PFSK-1 (cell line): Measurements from ENCODE around the gene NUDT22. TPM values are rescaled to one million over a fixed set of nuclear protein-coding genes. Genes with fewer than 3 reads are reported as not detected.

ENCODE experiments used
- FOXP2 ChIP-seq: optimal IDR thresholded peaks from 2 replicates; pipeline ENCODE3; 2011; ENCODE audit warnings: borderline replicate concordance, control low read depth, inconsistent platforms; ENCODE audit not compliant: insufficient read depth; ENCODE audit errors: extremely low read length, extremely low read depth
- POLR2AphosphoS5 ChIP-seq: IDR thresholded peaks from 2 replicates; pipeline ENCODE4 v1.6.1; 2012; ENCODE audit warnings: low read depth, mild to moderate bottlenecking, control low read depth, low read length, moderate library complexity
- SIN3A ChIP-seq: IDR thresholded peaks from 2 replicates; pipeline ENCODE4 v1.6.1; 2012; ENCODE audit warnings: mild to moderate bottlenecking, low read length, moderate library complexity, borderline replicate concordance; ENCODE audit not compliant: insufficient read depth
- TAF1 ChIP-seq: IDR thresholded peaks from 2 replicates; pipeline ENCODE4 v1.6.1; 2012; ENCODE audit warnings: low read length, control low read depth, borderline replicate concordance; ENCODE audit not compliant: insufficient read depth
- polyA plus RNA-seq: library from polyadenylated mRNA; unstranded; fragments of >200 nt; gene quantifications from one replicate; pipeline ENCODE4 v1.2.1, GENCODE V29; 2012; ENCODE audit warnings: low read depth, missing spikeins; ENCODE audit not compliant: insufficient read length
- TF ChIP-seq, protein P1 (sequence below), 2 experiments: IDR thresholded peaks; 2 replicates each; pipeline versions ENCODE4 v1.6.1 to v1.8.0; 2011 to 2012; ENCODE audit warnings: low read depth in 2 of 2, low read length in 2 of 2, control low read depth in 1 of 2, inconsistent platforms in 1 of 2, mild to moderate bottlenecking in 1 of 2, moderate library complexity in 1 of 2; ENCODE audit not compliant: insufficient read depth in 1 of 2

NUDT22 gene
- polyA plus RNA-seq: 51.1 TPM

- TF ChIP-seq SIN3A (0 out of 2 replicates have a peak, but pooled peaks have one; percentile 12), TAF1 (peak; percentile 71; the same call in 1 of the 2 replicates), FOXP2 (no peak), POLR2AphosphoS5 (peak; percentile 77; the same call in 1 of the 2 replicates)
- TF ChIP-seq, protein P1, sequence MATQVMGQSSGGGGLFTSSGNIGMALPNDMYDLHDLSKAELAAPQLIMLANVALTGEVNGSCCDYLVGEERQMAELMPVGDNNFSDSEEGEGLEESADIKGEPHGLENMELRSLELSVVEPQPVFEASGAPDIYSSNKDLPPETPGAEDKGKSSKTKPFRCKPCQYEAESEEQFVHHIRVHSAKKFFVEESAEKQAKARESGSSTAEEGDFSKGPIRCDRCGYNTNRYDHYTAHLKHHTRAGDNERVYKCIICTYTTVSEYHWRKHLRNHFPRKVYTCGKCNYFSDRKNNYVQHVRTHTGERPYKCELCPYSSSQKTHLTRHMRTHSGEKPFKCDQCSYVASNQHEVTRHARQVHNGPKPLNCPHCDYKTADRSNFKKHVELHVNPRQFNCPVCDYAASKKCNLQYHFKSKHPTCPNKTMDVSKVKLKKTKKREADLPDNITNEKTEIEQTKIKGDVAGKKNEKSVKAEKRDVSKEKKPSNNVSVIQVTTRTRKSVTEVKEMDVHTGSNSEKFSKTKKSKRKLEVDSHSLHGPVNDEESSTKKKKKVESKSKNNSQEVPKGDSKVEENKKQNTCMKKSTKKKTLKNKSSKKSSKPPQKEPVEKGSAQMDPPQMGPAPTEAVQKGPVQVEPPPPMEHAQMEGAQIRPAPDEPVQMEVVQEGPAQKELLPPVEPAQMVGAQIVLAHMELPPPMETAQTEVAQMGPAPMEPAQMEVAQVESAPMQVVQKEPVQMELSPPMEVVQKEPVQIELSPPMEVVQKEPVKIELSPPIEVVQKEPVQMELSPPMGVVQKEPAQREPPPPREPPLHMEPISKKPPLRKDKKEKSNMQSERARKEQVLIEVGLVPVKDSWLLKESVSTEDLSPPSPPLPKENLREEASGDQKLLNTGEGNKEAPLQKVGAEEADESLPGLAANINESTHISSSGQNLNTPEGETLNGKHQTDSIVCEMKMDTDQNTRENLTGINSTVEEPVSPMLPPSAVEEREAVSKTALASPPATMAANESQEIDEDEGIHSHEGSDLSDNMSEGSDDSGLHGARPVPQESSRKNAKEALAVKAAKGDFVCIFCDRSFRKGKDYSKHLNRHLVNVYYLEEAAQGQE (IDR thresholded peaks at IDR 0.05; ENCODE audit: insufficient read depth in 1 of 2, low read depth in 2 of 2, low read length in 2 of 2): no peak; a peak in 1 of 4 replicates
Measured at GRCh38 chr11:64225608-64226506, at the start of gene NUDT22, which contains the start of gene TRPT1. TSS of gene NUDT22 (plus strand) at chr11:64226274. CDS start at chr11:64226653, 379 bp downstream. TSS of gene TRPT1 (minus strand) at chr11:64226186. CDS start at chr11:64225860, 326 bp downstream.

DNA sequence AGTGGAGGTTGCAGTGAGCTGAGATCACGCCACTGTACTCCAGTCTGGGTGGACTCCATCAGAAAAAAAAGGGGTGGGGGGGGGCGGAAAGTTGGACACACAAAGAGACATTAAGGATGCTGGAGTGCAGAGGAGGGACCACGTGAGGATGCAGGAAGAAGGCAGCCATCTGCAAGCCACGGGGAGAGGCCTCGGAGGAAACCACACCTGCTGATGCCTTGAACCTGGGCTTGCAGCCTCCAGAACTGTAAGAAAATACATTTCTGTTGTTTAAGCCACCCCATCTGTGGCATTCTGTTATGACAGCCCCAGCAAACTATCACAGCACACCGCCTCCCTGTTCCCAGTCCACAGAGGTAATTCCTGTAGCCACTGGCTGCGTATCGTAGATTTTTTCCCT, 49.3 kb upstream of the NUDT22 start:
- TF ChIP-seq FOXP2 (no peak), POLR2AphosphoS5 (no peak), TAF1 (no peak), SIN3A (no peak)
- TF ChIP-seq, protein P1 (IDR thresholded peaks at IDR 0.05; ENCODE audit: insufficient read depth in 1 of 2, low read depth in 2 of 2, low read length in 2 of 2): no peak

DNA sequence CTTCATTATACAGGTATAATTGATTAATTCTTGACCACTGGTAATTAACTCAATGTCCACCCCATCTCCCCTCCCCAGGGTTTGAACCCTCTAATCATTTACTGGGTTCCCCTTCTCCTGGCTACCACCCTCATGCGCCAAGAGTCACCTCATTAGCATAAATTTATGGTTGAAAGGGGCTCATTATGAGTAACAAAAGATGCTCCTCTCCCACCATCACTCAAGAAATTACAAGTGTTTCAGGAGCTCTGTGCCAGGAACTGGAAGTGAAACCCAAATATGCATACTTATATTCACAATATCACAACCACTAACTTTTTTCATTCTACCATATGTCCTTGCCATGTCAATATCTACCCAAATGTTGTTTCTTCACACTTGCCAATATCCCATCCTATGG, 47.9 kb upstream of the NUDT22 start:
- TF ChIP-seq FOXP2 (no peak), TAF1 (no peak), SIN3A (no peak), POLR2AphosphoS5 (no peak)
- TF ChIP-seq, protein P1 (IDR thresholded peaks at IDR 0.05; ENCODE audit: insufficient read depth in 1 of 2, low read depth in 2 of 2, low read length in 2 of 2): no peak

GRCh38 chr11:64178951-64179639, 47.0 kb upstream of the NUDT22 start:
- TF ChIP-seq SIN3A: no peak
- no peak for TF ChIP-seq FOXP2
- TF ChIP-seq, protein P1 (IDR thresholded peaks at IDR 0.05; ENCODE audit: insufficient read depth in 1 of 2, low read depth in 2 of 2, low read length in 2 of 2): no peak
- TF ChIP-seq POLR2AphosphoS5: 0 out of 2 replicates have a peak, but pooled peaks have one; percentile 3
- TF ChIP-seq TAF1: no peak
